ENCODE data around the gene MRAS.

DNA sequence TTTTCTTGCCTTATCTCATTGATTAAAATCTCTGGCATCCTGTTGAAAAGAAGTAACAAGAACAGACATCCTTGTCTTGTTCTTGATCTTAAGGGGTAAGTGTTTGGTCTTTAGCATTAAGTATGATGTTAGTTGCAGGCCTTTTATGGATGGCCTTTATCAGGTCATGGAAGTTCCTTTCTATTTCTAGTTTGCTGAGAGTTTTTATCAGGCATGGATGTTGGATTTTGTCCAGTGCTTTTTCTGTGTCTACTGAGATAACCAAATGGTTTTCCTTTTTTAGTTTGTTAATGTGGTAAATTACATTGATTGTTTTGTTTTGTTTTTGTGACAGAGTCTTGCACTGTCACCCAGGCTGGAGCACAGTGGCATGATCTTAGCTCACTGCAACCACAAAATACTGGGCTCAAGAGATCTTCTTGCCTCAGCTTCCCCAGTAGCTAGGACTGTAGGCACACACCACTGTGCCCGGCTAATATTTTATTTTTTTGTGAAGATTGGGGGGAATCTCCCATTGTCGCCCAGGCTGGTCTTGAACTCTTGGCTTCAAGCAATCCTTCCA is 26.3 kb downstream of the MRAS start:
- TF ChIP-seq, protein P1, sequence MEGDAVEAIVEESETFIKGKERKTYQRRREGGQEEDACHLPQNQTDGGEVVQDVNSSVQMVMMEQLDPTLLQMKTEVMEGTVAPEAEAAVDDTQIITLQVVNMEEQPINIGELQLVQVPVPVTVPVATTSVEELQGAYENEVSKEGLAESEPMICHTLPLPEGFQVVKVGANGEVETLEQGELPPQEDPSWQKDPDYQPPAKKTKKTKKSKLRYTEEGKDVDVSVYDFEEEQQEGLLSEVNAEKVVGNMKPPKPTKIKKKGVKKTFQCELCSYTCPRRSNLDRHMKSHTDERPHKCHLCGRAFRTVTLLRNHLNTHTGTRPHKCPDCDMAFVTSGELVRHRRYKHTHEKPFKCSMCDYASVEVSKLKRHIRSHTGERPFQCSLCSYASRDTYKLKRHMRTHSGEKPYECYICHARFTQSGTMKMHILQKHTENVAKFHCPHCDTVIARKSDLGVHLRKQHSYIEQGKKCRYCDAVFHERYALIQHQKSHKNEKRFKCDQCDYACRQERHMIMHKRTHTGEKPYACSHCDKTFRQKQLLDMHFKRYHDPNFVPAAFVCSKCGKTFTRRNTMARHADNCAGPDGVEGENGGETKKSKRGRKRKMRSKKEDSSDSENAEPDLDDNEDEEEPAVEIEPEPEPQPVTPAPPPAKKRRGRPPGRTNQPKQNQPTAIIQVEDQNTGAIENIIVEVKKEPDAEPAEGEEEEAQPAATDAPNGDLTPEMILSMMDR (IDR thresholded peaks at IDR 0.05) = no peak
- no peak for TF ChIP-seq POLR2A (IDR thresholded peaks at IDR 0.05)

Data from gastroesophageal sphincter (tissue), 3 donors.